OCI-LY1 (cell line): ENCODE data around the gene TMEFF2.

Source experiments
- EZH2 ChIP-seq: fragments of 200-600 bp; sonication (generic), shearing (Covaris generic); IDR thresholded peaks from 2 replicates; pipeline ENCODE4 v1.8.0; 2017; ENCODE audit warnings: borderline replicate concordance, mixed run types, mild to moderate bottlenecking, antibody characterized with exemption, low read length, moderate library complexity, mixed read lengths
- TF ChIP-seq, protein P1 (sequence below): fragments of 200-600 bp; sonication (generic), shearing (Covaris generic); IDR thresholded peaks from 2 replicates; pipeline ENCODE4 v1.5.1; 2017; ENCODE audit warnings: mild to moderate bottlenecking, antibody characterized with exemption, low read length, moderate library complexity, mixed read lengths

DNA sequence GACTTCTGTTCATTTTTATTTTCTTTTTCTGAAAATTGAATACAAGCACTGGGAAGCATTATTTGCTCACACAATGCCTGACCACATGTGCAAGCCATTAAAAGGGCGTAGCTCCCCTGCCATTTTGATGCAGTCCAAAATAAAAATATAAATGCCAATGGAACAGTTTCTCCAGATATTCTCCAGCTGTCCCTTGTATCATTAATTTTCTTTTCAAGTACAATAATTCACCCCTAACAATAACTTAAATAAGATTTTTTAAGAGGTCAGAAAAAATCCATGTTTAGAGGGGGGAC is 168.0 kb downstream of the TMEFF2 start:
- TF ChIP-seq, protein P1, sequence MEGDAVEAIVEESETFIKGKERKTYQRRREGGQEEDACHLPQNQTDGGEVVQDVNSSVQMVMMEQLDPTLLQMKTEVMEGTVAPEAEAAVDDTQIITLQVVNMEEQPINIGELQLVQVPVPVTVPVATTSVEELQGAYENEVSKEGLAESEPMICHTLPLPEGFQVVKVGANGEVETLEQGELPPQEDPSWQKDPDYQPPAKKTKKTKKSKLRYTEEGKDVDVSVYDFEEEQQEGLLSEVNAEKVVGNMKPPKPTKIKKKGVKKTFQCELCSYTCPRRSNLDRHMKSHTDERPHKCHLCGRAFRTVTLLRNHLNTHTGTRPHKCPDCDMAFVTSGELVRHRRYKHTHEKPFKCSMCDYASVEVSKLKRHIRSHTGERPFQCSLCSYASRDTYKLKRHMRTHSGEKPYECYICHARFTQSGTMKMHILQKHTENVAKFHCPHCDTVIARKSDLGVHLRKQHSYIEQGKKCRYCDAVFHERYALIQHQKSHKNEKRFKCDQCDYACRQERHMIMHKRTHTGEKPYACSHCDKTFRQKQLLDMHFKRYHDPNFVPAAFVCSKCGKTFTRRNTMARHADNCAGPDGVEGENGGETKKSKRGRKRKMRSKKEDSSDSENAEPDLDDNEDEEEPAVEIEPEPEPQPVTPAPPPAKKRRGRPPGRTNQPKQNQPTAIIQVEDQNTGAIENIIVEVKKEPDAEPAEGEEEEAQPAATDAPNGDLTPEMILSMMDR: no peak
- no peak for TF ChIP-seq EZH2
